ENCODE results near the gene PLCXD3. TPM values are rescaled to one million over a fixed set of nuclear protein-coding genes. Genes with fewer than 3 reads are reported as not detected.

Gene PLCXD3
- polyA plus RNA-seq, 1 of the 3 experiments (the other 2 are of a cell fraction): 0.15 TPM

DNA sequence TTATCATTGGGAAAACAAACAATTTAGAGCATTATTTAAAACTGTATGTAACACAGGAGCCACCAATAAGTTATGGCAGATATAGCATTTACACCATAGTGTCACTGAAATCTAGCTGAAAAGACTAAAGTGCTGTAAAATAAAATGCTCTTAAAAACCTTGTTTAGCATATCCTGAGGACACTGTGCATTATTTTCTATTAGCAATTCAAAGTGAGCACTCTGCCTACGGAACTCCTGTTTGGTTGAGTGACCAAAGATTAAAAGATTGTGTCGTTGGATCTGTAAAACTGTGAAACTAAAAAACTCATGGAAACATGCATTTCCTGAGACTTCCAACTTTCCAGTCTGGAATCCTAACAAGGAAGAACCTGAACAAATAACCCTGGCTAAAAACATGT is 201.1 kb downstream of the PLCXD3 start:
- no peak overlapping the region for H2AFZ ChIP-seq (ENCODE audit: low read depth)
- no peaks in the 10 kb centered on the region for H3K27me3 ChIP-seq (ENCODE audit: insufficient read depth)
- H3K4me1 ChIP-seq (ENCODE audit: control insufficient read depth in 1 of 2, insufficient read depth in 2 of 2, low read depth in 1 of 2, low read length in 1 of 2): no peaks in the 10 kb centered on the region; a peak in 2 of 4 replicates
- 86% methylated on average over 2 of the region's 2 CpGs for WGBS (ENCODE audit: low lambda C conversion rate)
- ChIA-PET CTCF (no interaction called here), POLR2A (no interaction called here)
- no peak overlapping the region for H3K4me2 ChIP-seq
- no peaks in the 10 kb centered on the region for H4K20me1 ChIP-seq (ENCODE audit: insufficient read depth)
- no peak overlapping the region for H3K27ac ChIP-seq (ENCODE audit: low read depth in 2 of 2, low read length in 1 of 2)
- no peaks in the 10 kb centered on the region for H3K36me3 ChIP-seq (replicated peaks in 1 of 2; ENCODE audit: control insufficient read depth in 1 of 2, insufficient read depth in 2 of 2, low read length in 1 of 2)
- no peaks in the 10 kb centered on the region for H3K9me3 ChIP-seq
- DNase-seq: no peak
- H3K9ac ChIP-seq: no peak overlapping the region
- no peaks in the 10 kb centered on the region for H3F3A ChIP-seq (replicated peaks; ENCODE audit: insufficient read depth)
- TF ChIP-seq, protein P1, sequence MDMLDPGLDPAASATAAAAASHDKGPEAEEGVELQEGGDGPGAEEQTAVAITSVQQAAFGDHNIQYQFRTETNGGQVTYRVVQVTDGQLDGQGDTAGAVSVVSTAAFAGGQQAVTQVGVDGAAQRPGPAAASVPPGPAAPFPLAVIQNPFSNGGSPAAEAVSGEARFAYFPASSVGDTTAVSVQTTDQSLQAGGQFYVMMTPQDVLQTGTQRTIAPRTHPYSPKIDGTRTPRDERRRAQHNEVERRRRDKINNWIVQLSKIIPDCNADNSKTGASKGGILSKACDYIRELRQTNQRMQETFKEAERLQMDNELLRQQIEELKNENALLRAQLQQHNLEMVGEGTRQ (IDR thresholded peaks at IDR 0.05; ENCODE audit: borderline replicate concordance, low read depth, low read length): no peak
- no peak for TF ChIP-seq TEAD4 (IDR thresholded peaks at IDR 0.05; ENCODE audit: borderline replicate concordance, insufficient read depth)
- H3K79me2 ChIP-seq (ENCODE audit: insufficient read depth): no peaks in the 10 kb centered on the region
- H3K9me2 ChIP-seq: no peaks in the 10 kb centered on the region
- H3K4me3 ChIP-seq (ENCODE audit: low read depth in 2 of 2, low read length in 1 of 2): no peak overlapping the region

GRCh38 chr5:41306005-41306404 is 204.4 kb downstream of the PLCXD3 start:
- no peaks in the 10 kb centered on the region for H3K27me3 ChIP-seq (ENCODE audit: insufficient read depth)
- no peaks in the 10 kb centered on the region for H3K79me2 ChIP-seq (ENCODE audit: insufficient read depth)
- no peak overlapping the region for H3K9ac ChIP-seq
- no peaks in the 10 kb centered on the region for H3K9me3 ChIP-seq
- no peak overlapping the region for H2AFZ ChIP-seq (ENCODE audit: low read depth)
- H3K27ac ChIP-seq (ENCODE audit: low read depth in 2 of 2, low read length in 1 of 2): no peak overlapping the region
- no peaks in the 10 kb centered on the region; a peak in 2 of 4 replicates for H3K4me1 ChIP-seq (ENCODE audit: control insufficient read depth in 1 of 2, insufficient read depth in 2 of 2, low read depth in 1 of 2, low read length in 1 of 2)
- ChIA-PET CTCF (no interaction called here), POLR2A (interaction anchor here (1.1 kb wide), 1 partner anchor 203 kb away, joined by 3 read pairs; no protein-coding TSS in a partner anchor)
- H4K20me1 ChIP-seq (ENCODE audit: insufficient read depth): no peaks in the 10 kb centered on the region
- DNase-seq: no peak
- WGBS (ENCODE audit: low lambda C conversion rate): 84% methylated on average over 1 of the region's 1 CpG
- no peaks in the 10 kb centered on the region for H3K9me2 ChIP-seq
- no peak overlapping the region for H3K4me2 ChIP-seq
- H3K4me3 ChIP-seq (ENCODE audit: low read depth in 2 of 2, low read length in 1 of 2): no peak overlapping the region
- no peak for TF ChIP-seq MXI1 (IDR thresholded peaks at IDR 0.05; ENCODE audit: low read depth, low read length)
- no peak for TF ChIP-seq GATA2 (CRISPR knock-in tag; IDR thresholded peaks at IDR 0.05)
- no peak for TF ChIP-seq TAF1 (IDR thresholded peaks at IDR 0.05; ENCODE audit: borderline replicate concordance, low read depth, low read length)
- TF ChIP-seq RFX5 (IDR thresholded peaks at IDR 0.05; ENCODE audit: low read length): no peak
- TF ChIP-seq SMC3 (IDR thresholded peaks at IDR 0.05; ENCODE audit: low read depth, low read length): no peak
- TF ChIP-seq NRF1 (IDR thresholded peaks at IDR 0.05; ENCODE audit: low read depth, low read length): no peak
- no peak for TF ChIP-seq RCOR1 (IDR thresholded peaks at IDR 0.05; ENCODE audit: low read length)
- TF ChIP-seq USF1 (IDR thresholded peaks at IDR 0.05; ENCODE audit: borderline replicate concordance, low read depth): no peak
- no peak for TF ChIP-seq MAX (IDR thresholded peaks at IDR 0.05; ENCODE audit: low read depth)
- no peak for TF ChIP-seq EZH2phosphoT487 (IDR thresholded peaks at IDR 0.05; ENCODE audit: borderline replicate concordance, low read depth)
- no peaks in the 10 kb centered on the region for H3K36me3 ChIP-seq (replicated peaks in 1 of 2; ENCODE audit: control insufficient read depth in 1 of 2, insufficient read depth in 2 of 2, low read length in 1 of 2)
- no peaks in the 10 kb centered on the region for H3F3A ChIP-seq (replicated peaks; ENCODE audit: insufficient read depth)

Data from SK-N-SH (cell line).